Amniotic epithelial cell (primary cell): ENCODE results near the gene FMOD.
A peak's percentile ranks its signal among the peaks of the same experiment; 100 is the strongest.
"Not testable (repeated sequence)": the region's sequence is repeated elsewhere in the genome, so short reads cannot be mapped to it uniquely, and the experiment has no call there.

Source experiments
- DNase-seq: peaks from one replicate; pipeline ENCODE4 v3.0.0-alpha.2; 2010; ENCODE audit warnings: low read depth

FMOD gene

DNA sequence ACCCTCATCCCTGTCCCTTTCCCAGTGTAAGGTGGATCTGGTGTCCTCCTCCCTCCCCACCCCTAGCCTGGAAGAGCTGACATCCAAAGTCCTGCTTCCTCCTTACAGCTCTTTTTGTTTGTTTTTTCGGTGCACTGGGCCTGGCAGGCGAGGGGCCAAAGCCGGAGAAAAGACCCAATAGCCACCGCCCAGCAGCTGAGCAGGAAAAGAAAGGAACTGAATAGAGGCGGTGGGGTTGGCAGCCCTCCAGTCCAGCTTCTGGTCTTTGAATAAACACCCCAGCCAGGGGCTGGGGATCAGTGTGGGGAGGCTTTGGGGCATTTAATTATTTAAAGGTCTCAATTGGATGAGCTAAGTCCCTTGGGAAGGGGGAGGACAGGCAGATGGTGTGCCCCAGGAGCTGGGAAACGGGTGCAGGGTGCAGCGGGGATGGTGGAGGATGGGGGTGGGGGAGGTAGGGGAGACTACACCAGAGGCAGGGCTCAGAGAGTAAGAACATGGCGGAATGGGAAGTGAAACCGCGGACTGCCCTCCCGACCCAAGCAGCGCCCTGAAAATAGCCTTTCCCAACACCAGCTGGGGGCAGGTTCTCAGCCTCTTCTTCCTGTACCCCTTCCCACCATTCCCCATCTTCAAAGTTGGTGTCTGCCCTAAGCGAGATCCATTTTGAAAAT is 25.4 kb downstream of the FMOD start:
- DNase-seq: no peak

DNA sequence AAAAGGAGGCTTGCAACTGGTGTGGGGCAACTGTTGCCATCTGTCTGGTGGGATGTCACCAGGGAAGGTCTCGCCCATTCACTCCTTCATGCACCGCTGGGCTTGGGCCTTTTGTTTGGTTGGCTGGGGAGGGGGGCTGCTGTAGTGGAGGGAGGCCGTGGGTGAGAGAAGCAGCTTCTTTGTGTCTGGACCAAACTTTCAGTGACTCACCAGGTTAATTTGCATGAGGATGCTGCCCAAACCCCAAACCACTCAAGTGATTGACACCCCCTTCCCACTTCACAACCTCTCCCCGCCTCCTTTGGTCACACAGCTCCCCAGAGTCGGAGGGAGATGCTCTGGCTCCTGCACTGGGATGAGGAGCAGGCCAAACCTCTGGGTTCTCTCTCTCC is 25.9 kb downstream of the FMOD start:
- DNase-seq: no peak

DNA sequence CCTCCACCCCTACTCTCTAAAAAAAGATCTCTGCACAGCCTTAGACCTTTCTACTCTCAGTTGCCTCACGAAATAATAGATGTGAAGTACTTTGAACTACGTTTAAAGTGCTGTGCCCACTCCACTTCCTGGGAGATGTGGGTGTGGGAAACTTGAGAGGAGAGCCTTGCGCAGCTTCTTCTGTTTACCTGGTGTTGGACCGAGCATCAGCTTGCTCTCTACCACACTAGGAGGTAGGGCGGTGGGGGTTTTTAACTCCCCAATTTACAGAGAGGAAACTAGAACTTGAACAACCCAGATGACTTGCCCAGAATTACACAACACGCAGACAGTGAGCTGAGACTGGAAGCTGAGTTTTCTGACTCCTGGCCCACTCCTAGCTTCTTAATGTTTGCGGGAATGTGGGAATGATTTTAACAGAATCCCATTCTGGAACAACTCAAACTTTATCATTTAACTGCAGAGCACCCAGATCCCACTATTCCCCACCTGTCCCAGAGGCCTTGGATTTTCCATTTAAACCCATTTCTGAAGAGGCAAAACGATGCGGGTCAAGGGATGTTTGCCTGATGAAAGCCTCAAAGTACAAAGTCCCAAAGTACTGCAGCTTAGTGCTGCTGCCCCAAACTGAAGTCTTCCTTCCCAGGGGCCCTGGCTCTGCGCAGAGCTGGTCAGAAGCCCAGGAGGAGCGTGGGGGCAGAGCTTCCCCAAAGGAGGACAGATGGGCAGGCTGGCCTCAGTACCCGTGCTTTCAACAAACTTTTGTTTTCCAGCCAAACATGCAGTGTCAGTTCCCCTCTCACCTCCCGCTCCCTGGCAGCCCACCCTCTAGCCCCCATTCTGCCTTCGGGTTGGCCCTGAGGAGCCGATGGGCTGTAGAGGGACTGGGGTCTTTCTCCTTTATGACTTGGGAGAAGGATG is 26.6 kb downstream of the FMOD start:
- DNase-seq: no peak

DNA sequence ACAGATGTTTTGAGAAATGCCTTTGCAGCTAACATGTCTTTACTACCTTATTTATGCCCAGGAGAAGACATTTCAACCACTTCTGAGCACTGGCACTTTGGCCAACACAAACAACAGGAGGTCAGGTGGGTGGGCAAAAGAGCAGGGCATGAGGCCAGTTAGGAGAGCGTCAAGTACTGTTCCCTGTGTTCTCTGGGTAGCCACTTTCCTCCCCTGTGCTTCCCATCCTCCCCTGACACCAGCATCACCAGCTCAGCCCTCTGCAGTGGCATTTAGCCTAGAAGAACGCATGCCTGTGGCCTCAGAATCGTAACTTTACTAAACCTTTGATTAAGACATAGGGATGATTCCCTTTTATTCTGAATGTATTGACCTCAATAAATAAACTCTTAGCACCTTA is 27.3 kb downstream of the FMOD start:
- DNase-seq: no peak

DNA sequence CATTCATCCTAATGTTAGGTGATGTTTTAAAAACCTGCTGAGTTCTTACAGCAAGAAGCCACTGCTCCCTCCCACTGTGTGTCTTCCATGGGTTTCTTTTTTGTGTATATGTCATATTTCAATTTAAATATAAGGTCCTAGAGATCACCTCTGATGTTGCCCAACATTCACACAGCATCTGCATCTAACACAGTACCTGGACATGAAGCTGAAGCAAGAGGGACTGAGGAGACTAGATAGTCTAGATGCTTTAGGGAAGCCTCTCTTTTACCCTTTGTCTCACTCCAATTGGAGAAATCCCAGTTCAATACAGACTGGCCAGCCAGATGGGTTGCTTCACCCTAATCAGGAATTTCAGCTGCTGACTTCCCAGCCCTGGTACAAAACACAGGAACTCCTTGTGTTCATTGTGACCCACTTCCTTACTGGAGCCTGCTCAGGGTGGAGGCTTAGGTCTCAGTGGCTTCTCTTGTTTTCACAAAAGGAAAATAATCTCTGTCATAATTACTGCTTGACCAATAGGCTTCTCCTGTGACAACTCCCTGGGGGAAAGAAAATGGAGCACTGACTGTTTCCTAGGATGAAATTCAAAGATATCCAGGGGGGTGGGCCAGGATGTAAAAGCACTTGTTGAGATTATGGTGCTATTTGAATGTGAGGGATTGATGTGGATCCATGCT is 28.3 kb downstream of the FMOD start:
- DNase-seq: no peak

DNA sequence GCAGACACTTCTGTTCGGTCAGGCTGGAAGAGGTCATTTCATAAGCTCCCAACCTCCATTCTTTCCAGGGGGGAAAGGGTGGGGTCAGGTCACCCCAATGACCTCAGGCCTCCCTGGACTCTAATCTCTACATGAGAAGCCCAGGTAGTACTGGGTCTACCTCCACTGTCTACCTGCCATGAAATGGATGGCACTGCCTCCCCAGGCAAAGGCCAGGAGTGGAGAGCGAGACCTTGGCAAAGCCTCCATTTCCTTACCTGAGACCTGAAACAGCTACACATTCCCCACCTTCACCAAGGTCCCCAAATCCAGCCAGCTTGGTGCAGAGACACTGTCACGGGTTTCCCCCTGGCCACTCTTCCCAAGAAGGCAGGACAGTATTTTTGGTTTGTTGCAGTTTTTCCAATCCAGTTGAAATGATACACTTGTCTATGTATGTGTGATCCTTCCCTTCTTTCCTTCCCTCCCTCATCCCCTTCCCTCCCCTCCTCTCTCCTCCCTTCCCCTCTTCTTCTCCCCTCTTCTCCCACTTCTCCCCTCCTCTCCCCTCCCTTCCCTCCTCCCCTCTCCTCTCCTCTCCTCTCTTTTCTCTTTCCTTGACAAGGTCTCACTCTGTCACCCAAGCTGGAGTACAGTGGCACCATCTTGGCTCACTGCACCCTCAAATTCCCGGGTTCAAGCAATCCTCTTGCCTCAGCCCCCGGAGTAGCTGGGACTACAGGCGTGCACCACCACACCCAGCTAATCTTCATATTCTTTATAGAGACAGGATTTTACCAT is 29.5 kb downstream of the FMOD start:
- no peak for DNase-seq

DNA sequence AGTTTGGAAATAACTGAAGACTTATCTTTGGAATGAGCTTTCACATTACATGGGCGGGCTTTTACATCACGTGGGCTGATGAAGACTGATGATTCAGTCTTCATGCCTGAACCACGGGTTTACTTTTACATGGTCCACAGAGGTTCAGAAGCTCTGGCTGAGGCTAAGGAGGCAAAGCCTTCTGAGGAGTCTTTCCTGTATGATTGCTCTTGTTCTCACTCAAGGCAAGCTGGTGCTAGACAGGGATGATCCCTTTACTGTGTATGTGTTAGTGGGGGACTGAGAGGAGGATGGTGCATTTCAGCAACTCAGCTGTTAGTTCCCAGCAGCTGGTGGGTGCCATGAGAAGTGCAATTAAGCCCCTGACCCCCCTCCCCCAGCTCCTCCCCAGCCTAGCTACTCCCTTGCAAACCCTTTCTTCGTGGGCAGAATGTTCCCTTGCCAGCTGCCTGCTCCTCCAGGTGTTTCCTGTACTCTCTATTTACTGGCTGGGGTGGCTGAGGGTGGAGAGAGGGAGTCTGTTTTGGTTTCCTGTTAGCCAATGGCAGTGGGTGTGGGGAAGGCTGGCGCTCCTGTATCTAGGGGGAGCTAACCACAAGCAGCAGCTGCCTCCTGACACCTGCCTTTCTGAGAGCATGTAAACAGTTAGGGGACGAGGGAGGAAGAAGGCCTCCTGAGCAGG is 30.2 kb downstream of the FMOD start:
- DNase-seq: peak; percentile 86

DNA sequence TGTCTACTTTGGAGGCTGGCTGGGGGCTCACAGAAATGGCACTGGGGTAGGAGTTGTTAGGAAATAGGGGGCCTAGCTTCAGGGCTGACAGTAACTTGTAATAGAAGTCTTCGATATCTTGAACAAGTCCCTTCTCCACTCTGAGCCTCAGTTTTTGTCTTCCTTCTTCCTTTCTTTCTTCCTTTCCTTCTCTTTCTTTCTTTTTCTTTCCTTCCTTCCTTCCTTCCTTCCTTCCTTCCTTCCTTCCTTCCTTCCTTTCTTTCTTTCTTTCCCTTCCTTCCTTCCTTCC is 32.7 kb downstream of the FMOD start:
- DNase-seq: no peak

DNA sequence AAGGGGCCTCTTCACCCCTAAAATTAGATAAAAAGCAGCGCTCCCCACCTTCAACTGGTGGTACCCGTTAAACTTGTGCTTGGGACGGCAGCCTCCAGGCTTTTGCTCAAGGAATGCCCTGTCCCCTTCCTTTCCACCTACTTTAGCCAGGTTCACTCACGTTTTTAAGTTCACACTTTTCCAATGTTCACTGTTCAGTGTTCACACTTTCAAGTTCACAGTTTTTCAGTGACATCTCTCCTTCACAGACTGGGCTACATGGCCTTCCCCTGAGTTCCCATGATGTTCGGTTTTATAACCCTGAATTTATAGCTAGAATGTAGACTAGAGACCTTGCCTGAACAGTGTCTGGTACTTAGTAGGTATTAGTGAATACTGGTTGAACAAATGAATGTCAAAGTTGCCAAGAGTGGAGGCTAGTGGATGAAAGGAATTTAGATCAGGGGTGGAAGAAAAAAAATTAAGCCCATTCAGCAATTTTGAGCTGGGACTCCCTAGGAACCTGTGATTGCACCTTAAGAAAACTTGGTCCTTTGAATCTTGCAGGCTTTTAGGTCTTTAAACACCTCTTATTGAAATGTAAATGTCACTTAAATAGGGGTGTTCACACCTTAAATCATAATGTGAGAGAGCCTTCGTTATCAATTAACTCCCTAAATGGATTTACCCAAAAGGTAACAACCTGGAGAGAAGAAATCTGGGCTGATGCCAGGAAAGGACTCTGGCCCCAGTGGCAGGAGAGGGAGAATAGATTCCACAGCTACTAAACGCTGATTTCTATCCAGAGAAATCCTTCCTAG is 33.3 kb downstream of the FMOD start:
- DNase-seq: no peak

DNA sequence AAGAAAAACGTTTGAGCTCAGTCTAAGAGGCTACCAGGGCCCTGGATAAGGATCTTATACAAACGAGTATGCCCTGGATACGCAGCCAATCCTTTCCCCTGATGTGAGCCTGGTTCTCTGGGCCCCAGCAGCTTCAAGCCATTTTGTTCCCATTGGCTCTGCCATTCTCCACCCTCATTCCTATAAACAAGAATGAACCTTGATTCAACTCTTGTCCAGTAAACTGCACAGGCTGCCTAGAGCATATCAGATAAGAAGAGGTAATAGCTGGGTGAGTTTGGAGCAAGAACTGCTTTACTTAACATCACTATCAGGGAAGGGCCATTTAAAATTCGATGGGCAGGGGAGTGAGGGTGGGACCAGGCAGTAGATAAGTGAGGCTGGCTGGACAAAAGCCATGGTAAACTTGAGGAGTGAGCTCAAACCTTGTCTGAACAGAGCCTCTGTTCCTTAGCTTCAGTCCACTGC is 34.3 kb downstream of the FMOD start:
- peak; percentile 83 for DNase-seq

DNA sequence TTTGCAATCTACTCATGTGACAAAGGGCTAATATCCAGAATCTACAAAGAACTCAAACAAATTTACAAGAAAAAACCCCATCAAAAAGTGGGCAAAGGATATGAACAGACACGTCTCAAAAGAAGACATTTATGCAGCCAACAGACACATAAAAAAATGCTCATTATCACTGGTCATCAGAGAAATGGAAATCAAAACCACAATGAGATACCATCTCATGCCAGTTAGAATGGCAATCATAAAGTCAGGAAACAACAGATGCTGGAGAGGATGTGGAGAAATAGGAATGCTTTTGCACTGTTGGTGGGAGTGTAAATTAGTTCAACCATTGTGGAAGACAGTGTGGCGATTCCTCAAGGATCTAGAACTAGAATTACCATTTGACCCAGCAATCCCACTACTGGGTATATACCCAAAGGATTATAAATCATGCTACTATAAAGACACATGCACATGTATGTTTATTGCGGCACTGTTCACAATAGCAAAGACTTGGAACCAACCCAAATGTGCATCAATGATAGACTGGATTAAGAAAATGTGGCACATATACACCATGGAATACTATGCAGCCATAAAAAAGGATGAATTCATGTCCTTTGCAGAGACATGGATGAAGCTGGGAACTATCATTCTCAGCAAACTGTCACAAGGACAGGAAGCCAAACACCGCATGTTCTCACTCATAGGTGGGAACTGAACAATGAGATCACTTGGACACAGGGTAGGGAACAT is 36.7 kb downstream of the FMOD start:
- DNase-seq: not testable (repeated sequence)

DNA sequence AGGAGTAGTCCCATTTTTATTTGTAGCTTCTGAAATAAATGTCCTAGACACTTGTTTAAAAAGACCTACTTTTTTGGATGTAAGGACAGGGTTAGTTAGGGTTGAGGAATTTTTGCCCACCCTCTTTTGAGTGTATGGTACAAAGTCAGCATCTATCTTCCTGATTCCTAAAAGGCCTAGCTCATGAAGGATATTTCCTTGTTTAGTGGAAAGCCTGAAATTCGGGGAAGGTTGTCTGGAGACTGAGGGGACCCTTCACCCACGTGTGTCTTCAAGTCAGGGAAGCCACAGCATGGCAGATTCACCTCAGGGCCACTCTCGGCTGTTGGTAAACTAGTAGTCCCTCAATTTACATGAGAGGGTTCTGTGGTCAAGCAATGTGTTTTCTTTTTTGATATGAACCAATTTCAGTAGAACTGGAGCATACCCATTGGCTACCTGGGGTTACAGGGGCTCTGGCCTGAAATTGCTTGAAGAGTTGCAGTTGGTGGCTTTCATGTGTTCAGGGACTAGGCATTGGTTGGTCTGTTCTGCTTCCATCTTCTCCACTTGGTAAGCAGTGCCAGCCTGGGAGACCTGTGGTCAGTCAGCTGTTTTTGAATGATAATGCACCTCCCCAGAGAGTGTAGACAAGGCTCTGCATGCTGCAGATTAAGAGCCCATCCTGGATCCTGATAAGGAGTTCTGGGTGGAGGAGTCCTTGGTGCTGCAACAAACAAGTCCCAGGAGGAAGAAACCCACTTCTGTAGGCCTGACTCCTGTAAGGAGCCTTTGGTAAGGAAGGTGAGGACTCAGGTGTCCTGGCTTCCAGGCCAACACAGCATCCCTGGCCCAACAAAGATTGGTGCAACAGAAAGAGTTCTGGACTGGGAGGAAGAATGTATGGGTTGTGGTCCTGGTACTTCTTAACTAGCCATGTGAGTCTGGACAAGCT is 39.3 kb downstream of the FMOD start:
- DNase-seq: no peak

DNA sequence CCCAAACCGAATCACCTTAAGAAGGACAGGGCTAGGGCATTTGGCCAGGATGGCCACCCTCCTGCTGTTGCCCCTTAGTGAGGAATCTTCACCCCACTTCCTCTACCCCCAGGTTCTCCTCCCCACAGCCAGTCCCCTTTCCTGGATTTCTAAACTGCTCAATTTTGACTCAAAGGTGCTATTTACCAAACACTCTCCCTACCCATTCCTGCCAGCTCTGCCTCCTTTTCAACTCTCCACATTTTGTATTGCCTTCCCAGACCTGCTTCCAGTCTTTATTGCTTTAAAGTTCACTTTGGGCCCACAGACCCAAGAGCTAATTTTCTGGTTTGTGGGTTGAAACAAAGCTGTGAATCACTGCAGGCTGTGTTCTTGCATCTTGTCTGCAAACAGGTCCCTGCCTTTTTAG is 42.0 kb downstream of the FMOD start:
- DNase-seq: no peak

DNA sequence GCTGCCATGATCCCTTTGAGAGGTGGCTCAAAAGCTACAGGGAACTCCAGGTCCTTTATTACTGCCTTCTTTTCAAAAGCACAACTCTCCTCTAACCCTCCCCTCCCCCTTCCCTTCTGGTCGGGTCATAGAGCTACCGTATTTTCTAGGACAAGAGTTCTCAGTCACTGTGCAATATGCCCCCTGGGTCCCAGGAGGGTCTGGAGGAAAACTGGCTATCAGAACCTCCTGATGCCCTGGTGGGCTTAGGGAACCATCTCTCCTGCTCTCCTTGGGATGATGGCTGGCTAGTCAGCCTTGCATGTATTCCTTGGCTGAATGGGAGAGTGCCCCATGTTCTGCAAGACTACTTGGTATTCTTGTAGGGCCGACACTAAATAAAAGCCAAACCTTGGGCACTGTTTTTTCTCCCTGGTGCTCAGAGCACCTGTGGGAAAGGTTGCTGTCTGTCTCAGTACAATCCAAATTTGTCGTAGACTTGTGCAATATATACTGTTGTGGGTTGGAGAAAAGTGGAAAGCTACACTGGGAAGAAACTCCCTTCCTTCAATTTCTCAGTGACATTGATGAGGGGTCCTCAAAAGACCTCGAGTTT is 42.5 kb downstream of the FMOD start:
- DNase-seq: no peak

DNA sequence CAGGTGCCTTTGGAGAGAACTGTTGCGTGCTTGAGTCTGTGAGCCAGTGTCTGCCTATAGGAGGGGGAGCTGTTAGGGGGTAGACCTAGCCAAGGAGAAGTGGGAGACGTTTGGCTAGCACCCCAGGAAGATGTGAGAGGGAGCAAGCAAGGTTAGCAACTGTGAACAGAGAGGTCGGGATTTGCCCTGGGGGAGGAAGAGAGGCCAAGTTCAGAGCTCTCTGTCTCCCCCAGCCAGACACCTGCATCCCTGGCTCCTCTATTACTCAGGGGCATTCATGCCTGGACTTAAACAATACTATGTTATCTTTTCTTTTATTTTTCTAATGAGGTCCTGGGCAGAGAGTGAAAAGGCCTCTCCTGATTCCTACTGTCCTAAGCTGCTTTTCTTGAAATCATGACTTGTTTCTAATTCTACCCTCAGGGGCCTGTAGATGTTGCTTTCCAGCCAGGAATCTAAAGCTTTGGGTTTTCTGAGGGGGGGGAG is 43.2 kb downstream of the FMOD start:
- DNase-seq: no peak

DNA sequence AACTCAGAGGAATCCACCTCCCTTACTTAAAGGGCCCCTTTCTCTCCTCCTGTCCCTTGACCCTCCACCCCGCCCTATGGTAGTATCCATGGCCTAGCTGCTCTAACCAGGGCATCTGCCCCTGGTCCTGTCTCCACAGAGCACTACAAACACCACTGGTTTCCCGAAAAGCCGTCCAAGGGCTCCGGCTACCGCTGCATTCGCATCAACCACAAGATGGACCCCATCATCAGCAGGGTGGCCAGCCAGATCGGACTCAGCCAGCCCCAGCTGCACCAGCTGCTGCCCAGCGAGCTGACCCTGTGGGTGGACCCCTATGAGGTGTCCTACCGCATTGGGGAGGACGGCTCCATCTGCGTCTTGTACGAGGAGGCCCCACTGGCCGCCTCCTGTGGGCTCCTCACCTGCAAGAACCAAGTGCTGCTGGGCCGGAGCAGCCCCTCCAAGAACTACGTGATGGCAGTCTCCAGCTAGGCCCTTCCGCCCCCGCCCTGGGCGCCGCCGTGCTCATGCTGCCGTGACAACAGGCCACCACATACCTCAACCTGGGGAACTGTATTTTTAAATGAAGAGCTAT is 43.9 kb downstream of the FMOD start:
- no peak for DNase-seq

DNA sequence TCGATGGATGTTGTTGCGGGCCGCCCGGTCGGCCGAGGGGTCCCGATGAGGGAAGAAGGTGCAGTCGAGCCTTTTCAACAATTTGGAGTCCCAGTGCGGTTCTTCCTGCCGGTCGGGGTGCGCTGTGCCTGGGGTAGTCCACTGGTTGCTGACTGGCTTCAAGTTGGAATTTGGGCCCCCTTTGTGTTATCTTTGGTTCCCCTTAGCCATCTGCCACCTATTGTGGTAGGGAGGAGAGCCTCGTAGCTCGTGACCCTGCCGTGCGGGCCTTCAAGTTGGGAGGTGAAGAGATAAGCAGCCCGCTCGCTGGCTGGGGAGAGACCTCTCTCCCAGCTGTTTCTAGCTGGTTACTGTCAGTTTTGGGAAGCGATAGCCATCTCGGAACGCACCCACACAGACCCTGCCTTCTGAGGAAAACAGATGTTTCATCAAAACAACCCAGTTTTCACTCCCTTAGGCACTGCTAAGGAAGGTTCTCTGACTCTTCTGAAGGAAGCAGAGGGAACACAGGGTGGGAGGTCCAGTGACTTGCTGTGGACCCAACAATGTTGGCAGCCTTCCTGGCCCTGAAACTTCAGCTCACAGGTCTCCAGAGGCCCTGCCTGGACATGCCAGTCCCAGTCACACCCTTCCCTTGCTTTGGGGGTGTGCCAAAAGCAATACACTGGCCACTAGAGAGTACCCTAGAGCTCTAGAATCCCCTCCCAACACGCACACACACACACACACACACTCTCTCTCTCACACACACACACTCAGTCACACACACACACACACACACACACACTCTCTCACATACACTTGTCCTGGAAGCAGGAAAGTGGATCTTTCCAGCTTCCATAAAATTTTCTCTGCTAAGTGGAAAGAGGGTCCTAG is 44.6 kb downstream of the FMOD start:
- peak; percentile 55 for DNase-seq
